ENCODE data around the gene MGAT5B. TPM values are rescaled to one million over a fixed set of nuclear protein-coding genes. Genes with fewer than 3 reads are reported as not detected.

The MGAT5B gene
- total RNA-seq, 1 donor = 0.42 TPM

GRCh38 chr17:76947771-76948170 is 79.6 kb downstream of the MGAT5B start:
- Histone ChIP-seq H3K4me3 (ENCODE audit: low read length) (no peak overlapping the region), H3K27me3 (ENCODE audit: insufficient read depth, low read length) (no peaks in the 10 kb centered on the region), H3K4me1 (ENCODE audit: insufficient read depth, low read length) (no peaks in the 10 kb centered on the region), H3K9me3 (ENCODE audit: low read depth, low read length) (no peaks in the 10 kb centered on the region)

DNA sequence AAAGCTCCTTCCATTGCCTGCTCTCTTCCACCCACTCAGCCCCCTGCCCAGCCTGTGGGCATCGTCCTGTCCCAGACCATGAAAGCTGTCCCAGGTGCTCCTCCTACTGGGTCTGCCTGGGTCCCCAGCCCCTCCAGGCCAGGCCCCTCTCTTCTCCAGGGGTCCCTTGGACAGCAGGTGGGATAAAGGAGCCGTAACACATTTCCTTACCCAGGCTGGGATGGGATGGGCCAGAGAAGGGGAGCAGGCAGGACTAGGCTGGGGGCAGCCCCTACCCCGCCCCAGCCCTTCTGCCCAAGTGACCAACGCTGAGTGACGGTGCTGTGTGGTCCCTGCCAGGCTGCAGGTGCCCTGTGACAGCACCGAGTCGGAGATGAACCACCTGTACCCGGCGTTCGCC is 80.1 kb downstream of the MGAT5B start:
- H3K4me3 ChIP-seq (ENCODE audit: low read length) = no peak overlapping the region
- H3K4me1 ChIP-seq (ENCODE audit: insufficient read depth, low read length) = no peaks in the 10 kb centered on the region
- no peaks in the 10 kb centered on the region for H3K27me3 ChIP-seq (ENCODE audit: insufficient read depth, low read length)
- H3K9me3 ChIP-seq (ENCODE audit: low read depth, low read length) = no peaks in the 10 kb centered on the region

DNA sequence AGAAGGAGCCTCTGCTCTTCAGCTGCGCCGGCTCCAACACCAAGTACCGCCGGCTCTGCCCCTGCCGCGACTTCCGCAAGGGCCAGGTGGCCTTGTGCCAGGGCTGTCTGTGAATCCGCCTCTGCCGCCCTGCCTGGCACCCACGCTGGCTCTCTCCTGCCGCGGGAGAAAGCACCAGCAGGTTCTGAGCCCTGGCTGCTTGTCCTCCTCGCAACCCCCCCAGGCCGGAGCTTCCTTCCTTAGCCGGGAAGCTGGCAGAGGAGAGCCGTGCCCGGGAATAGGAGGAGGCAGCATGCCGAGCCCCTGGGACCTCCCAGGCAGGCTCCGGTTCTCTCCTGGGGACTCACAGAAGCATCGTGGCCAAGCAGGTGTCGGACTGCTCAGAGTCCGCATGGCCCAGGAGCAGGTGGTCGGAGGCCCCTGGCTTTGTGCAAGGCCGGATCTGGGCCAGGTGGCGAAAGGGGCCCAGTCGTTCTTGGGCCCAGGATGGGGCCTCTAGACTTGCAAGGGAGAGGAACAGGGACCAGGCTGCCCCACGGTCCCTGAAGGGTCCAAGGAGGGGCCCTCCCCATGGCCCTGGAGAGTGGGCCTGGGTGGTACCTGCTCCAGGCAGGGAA is 80.6 kb downstream of the MGAT5B start:
- no peaks in the 10 kb centered on the region for H3K27me3 ChIP-seq (ENCODE audit: insufficient read depth, low read length)
- H3K9me3 ChIP-seq (ENCODE audit: low read depth, low read length) = no peaks in the 10 kb centered on the region

DNA sequence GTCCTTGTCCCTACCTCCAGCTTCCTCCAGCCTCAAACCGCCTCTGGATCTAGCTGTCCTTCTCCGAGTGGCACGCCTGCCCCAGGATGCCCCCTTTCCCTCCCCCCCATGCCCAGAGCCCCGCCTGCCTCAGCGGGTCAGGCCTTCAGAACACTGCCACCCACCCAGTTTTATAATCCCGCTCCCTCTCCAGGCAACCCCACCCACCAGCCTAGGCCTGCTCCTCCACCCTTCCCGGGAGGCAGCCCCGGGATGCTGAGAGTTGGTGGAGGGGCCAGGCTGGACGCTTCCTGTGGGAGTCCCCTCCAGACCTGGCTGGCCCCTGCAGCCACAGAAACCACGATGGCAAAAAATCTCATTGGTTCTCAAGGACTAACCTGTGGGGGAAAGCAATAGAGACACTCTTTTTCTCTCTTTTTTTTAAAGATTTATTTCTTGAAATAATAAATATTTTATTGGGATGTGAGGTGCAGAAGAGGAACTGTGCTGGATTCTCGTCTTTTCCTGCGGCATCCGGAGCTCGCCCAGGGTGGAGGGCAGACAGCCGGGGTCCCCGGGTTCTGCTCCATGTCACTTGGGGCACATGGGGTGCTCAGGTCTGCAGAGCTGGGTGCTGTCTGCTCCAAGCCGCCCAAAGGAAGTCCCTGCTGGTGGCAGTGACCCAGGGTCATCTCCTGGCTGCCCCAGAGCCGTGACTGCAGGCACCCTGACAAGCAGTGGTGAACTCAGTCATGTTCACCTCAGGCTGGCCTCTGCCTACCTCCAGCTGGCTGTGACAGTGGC is 81.9 kb downstream of the MGAT5B start:
- H3K27me3 ChIP-seq (ENCODE audit: insufficient read depth, low read length) = no peaks in the 10 kb centered on the region
- H3K4me3 ChIP-seq (ENCODE audit: low read length) = no peak overlapping the region
- H3K9me3 ChIP-seq (ENCODE audit: low read depth, low read length) = no peaks in the 10 kb centered on the region
- H3K4me1 ChIP-seq (ENCODE audit: insufficient read depth, low read length) = no peaks in the 10 kb centered on the region

More for the DNA sequence above, 80.6 kb downstream of the MGAT5B start:
- Histone ChIP-seq H3K4me1 (ENCODE audit: insufficient read depth, low read length) (no peaks in the 10 kb centered on the region), H3K4me3 (ENCODE audit: low read length) (no peak overlapping the region)

DNA sequence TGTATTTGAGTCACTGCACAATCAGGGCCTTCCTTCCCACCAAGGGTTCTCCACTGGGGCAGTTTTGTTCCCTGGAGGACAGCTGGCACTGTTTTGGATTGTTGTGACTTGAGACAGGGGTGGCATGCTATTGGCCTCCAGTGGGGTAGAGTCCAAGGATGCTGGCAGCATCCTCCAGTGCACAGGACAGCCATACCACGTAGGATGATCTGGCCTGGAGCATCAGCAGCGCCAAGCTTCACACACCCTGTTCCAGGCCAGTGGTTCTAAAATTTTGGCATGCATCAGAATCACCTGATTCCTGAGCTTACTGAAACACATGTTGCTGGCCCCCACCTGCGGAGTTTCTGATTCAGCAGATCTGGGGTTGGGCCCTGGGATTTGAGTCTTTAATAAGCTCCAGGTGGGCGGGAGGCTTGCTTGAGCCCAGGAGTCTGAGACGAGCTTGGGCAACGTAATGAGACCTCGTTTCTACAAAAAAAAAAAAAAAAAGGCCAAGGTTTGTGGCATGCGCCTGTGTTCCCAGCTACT is 83.2 kb downstream of the MGAT5B start:
- Histone ChIP-seq H3K27me3 (ENCODE audit: insufficient read depth, low read length) (no peaks in the 10 kb centered on the region), H3K4me1 (ENCODE audit: insufficient read depth, low read length) (no peaks in the 10 kb centered on the region), H3K9me3 (ENCODE audit: low read depth, low read length) (no peaks in the 10 kb centered on the region), H3K4me3 (ENCODE audit: low read length) (no peak overlapping the region)

DNA sequence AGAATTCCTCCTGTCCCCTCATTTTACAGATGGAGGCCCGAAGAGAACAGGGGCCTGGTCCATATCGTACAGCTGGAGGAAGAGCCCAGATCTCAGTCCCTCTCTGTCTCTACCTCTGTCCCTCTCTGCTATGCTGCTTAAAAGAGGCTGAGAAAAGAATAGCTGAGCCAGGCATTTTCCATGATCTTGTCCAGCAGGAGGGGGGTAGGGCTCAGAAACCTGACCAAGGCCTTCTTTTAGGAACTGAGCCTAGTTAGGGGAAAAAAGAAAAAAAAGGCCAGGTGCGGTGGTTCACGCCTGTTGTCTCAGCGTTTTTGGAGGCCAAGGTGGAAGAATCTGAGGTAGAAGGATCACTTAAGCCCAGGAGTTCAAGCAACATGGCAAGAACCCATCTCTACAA is 84.2 kb downstream of the MGAT5B start:
- H3K27me3 ChIP-seq (ENCODE audit: insufficient read depth, low read length) = no peaks in the 10 kb centered on the region
- H3K4me1 ChIP-seq (ENCODE audit: insufficient read depth, low read length) = no peaks in the 10 kb centered on the region
- H3K9me3 ChIP-seq (ENCODE audit: low read depth, low read length) = no peaks in the 10 kb centered on the region
- no peak overlapping the region for H3K4me3 ChIP-seq (ENCODE audit: low read length)

DNA sequence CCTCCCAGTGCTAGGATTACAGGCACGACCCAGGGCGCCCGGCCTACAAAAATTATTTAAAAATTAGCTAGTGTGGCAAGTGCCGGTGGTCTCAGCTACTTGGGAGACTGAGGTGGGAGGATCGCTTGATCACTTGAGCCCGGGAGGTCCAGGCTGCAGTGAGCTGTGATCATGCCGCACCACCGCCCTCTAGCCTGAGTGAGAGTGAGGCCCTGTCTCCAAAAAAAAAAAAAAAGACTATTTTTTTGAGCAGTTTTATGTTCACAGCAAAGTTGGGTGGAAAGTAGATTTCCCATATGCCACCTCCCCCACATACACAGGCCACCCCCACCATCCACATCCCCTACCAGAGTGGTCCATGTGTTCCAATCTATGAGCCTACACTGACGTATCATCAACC is 84.9 kb downstream of the MGAT5B start:
- no peaks in the 10 kb centered on the region for H3K27me3 ChIP-seq (ENCODE audit: insufficient read depth, low read length)
- H3K4me1 ChIP-seq (ENCODE audit: insufficient read depth, low read length) = no peaks in the 10 kb centered on the region
- no peak overlapping the region for H3K4me3 ChIP-seq (ENCODE audit: low read length)
- H3K9me3 ChIP-seq (ENCODE audit: low read depth, low read length) = no peaks in the 10 kb centered on the region

- no peaks in the 10 kb centered on the region for H3K4me1 ChIP-seq (ENCODE audit: insufficient read depth, low read length)
- H3K4me3 ChIP-seq (ENCODE audit: low read length) = no peak overlapping the region
- no peaks in the 10 kb centered on the region for H3K27me3 ChIP-seq (ENCODE audit: insufficient read depth, low read length)
- H3K9me3 ChIP-seq (ENCODE audit: low read depth, low read length) = no peaks in the 10 kb centered on the region
These were observed 85.7 kb downstream of the MGAT5B start for GRCh38 chr17:76953946-76954345.

GRCh38 chr17:76955191-76955590 is 87.0 kb downstream of the MGAT5B start:
- Histone ChIP-seq H3K4me3 (ENCODE audit: low read length) (no peak overlapping the region), H3K9me3 (ENCODE audit: low read depth, low read length) (no peaks in the 10 kb centered on the region), H3K4me1 (ENCODE audit: insufficient read depth, low read length) (no peaks in the 10 kb centered on the region), H3K27me3 (ENCODE audit: insufficient read depth, low read length) (no peaks in the 10 kb centered on the region)

- no peaks in the 10 kb centered on the region for H3K9me3 ChIP-seq (ENCODE audit: low read depth, low read length)
- H3K4me1 ChIP-seq (ENCODE audit: insufficient read depth, low read length) = no peaks in the 10 kb centered on the region
- no peak overlapping the region for H3K4me3 ChIP-seq (ENCODE audit: low read length)
- no peaks in the 10 kb centered on the region for H3K27me3 ChIP-seq (ENCODE audit: insufficient read depth, low read length)
These were observed 88.8 kb downstream of the MGAT5B start for GRCh38 chr17:76956846-76957540.

DNA sequence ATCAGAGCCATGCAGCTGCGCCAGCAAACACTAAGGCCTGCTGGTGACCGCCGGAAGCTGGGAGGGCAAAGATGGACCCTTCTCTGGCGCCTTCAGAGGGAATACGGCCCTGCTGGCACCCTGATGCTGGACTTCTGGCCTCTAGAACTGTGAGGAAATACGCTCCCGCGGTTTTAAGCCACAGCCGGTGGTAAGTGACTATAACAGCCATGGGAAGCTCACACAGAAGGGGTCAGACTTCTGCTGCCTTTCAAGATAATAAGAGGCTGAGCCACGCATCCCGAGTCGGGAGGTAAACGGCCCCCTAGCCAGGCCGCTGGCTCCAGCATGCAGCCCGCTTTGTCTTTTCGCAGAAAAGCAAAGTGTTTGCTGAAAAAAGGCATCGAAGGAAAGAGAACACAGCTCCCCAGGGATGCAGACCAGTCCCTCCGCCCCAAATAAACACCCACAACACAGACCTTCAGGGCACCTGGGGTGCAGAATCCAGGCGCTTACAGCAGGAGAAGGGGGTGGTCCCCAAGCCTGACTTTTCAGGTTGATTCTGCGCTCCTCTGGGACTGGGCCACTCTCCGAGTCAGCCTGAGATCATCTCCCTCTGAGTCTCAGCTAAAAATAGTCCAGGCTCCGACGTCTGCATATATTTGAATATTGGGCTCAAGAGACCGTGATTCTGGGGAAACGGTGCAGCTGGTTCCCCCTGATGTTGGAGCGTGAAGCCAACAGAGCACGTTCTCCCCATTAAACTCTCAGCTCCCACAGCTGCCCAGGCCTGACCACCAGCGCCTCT is 89.7 kb downstream of the MGAT5B start:
- H3K4me3 ChIP-seq (ENCODE audit: low read length) = no peak overlapping the region
- H3K27me3 ChIP-seq (ENCODE audit: insufficient read depth, low read length) = no peaks in the 10 kb centered on the region
- H3K4me1 ChIP-seq (ENCODE audit: insufficient read depth, low read length) = no peaks in the 10 kb centered on the region
- H3K9me3 ChIP-seq (ENCODE audit: low read depth, low read length) = no peaks in the 10 kb centered on the region

DNA sequence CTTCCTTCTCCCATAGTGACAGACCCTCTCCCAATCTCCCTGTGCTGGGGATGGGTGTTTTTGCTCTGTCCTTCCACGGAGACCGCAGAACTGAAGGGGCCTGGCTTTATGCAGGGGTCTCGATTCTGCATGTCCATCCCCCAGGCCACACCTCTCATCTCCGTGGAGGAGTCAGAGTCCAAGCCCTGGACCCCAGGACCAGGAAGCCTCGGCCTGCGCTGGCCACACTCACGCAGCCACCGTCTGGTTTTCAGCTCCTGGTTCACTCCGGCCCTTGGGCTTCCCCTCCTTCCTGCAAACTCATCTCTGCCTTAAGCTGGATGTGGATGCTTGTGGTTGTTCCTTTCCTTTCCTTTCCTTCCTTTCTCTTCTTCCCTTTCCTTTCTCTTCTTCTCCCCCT is 90.8 kb downstream of the MGAT5B start:
- no peaks in the 10 kb centered on the region for H3K27me3 ChIP-seq (ENCODE audit: insufficient read depth, low read length)
- H3K4me1 ChIP-seq (ENCODE audit: insufficient read depth, low read length) = no peaks in the 10 kb centered on the region
- H3K9me3 ChIP-seq (ENCODE audit: low read depth, low read length) = no peaks in the 10 kb centered on the region
- no peak overlapping the region for H3K4me3 ChIP-seq (ENCODE audit: low read length)

GRCh38 chr17:76961869-76962268 is 93.7 kb downstream of the MGAT5B start:
- no peaks in the 10 kb centered on the region for H3K27me3 ChIP-seq (ENCODE audit: insufficient read depth, low read length)
- no peaks in the 10 kb centered on the region for H3K4me1 ChIP-seq (ENCODE audit: insufficient read depth, low read length)
- no peaks in the 10 kb centered on the region for H3K9me3 ChIP-seq (ENCODE audit: low read depth, low read length)
- no peak overlapping the region for H3K4me3 ChIP-seq (ENCODE audit: low read length)

DNA sequence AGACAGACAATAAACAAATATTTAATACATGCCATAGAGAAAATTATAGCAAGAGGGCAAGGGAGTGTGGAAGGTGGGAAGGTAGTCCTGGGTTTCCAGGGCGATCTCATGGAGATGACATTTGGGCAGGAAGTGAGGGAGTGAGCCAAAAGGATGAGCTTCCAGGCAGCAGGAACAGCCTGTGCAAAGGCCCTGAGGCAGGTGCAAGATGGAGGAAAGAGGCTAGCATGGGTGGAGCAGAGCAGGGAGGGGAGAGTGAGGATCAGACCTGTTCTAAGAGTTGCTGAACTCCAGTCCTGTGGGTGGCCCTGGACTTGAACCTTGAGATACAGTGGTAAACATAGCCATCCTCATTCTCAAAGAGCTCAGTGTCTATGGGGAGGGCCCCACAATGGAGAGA is 94.7 kb downstream of the MGAT5B start:
- no peak overlapping the region for H3K4me3 ChIP-seq (ENCODE audit: low read length)
- H3K4me1 ChIP-seq (ENCODE audit: insufficient read depth, low read length) = no peaks in the 10 kb centered on the region
- peaks cover 4% of the 10 kb centered on the region for H3K27me3 ChIP-seq (ENCODE audit: insufficient read depth, low read length)
- H3K9me3 ChIP-seq (ENCODE audit: low read depth, low read length) = no peaks in the 10 kb centered on the region

GRCh38 chr17:76966016-76966415 is 97.8 kb downstream of the MGAT5B start:
- Histone ChIP-seq H3K4me1 (ENCODE audit: insufficient read depth, low read length) (peaks cover 16% of the 10 kb centered on the region), H3K4me3 (ENCODE audit: low read length) (no peak overlapping the region), H3K27me3 (ENCODE audit: insufficient read depth, low read length) (peaks cover 20% of the 10 kb centered on the region), H3K9me3 (ENCODE audit: low read depth, low read length) (no peaks in the 10 kb centered on the region)

Measured in mononuclear cell (primary cell).